G401.6 (cell line): ENCODE measurements around the gene MKS1.
A peak's percentile ranks its signal among the peaks of the same experiment; 100 is the strongest.

ENCODE experiments used
- FAIRE-seq: peaks from 2 replicates; lab custom pipeline; 2012; peaks lifted over from hg19 to GRCh38; lab: Jason Lieb, UNC

MKS1 gene

DNA sequence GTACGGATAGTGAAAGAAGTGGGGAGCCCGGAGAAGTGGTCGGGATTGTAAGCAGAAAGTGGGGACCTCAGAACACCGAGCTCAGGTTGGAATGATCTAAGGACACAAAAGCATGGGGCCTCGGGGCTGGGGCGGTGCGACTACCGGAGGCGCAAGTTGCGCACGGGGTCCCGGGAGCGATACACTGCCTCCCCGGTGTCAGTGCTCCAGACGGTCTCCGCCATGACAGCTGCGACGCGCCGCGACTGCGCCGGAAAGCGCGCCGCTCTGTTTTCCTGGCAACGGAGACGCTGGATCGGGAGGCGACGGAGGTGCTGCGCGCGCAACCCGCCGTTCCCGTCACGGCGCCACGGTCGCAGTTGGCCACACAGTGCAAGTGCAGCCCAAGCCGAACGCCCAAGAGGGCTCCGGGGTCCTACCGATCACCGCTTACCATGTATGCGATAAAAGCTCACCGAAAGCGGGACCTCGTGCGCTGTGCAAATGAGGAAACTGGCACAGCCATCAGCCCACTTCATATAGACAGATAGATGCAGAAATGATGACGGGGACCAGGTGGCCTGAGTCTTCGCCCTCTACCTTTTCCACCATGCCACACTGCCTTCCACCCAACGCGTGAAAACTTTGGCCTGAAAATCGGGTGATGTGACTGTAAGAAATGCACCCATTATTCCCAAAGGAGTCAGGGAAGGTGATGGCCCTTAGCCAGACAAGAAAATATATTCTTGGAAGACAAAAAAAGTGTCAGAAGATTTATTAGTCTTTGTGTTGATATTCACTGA, at the start of gene MKS1:
MKS1 (minus strand) TSS at position 249 of the 782 bp plus-strand sequence; CDS start at position 224, 25 bp downstream.
- peak; percentile 90 for FAIRE-seq

DNA sequence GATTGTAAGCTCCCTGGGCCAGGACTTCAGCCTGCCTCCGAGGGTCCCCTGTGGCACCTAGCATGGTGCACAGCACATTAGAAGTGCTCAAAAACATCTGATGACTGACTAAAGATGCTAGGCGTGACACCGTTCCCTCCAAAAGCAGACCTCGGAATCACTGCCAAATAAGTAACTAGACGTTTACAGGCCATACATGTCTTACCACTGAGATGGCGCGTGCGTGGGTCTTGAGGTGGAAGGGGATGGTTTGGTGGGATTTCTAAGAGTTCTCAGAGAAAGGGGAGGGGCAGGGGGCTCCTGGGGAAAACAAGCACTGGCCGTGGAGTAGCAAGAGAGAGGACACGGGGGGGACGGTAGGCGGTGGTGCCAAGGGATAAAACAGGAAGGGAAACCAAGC, 49.3 kb upstream of the MKS1 start:
- FAIRE-seq = no peak

DNA sequence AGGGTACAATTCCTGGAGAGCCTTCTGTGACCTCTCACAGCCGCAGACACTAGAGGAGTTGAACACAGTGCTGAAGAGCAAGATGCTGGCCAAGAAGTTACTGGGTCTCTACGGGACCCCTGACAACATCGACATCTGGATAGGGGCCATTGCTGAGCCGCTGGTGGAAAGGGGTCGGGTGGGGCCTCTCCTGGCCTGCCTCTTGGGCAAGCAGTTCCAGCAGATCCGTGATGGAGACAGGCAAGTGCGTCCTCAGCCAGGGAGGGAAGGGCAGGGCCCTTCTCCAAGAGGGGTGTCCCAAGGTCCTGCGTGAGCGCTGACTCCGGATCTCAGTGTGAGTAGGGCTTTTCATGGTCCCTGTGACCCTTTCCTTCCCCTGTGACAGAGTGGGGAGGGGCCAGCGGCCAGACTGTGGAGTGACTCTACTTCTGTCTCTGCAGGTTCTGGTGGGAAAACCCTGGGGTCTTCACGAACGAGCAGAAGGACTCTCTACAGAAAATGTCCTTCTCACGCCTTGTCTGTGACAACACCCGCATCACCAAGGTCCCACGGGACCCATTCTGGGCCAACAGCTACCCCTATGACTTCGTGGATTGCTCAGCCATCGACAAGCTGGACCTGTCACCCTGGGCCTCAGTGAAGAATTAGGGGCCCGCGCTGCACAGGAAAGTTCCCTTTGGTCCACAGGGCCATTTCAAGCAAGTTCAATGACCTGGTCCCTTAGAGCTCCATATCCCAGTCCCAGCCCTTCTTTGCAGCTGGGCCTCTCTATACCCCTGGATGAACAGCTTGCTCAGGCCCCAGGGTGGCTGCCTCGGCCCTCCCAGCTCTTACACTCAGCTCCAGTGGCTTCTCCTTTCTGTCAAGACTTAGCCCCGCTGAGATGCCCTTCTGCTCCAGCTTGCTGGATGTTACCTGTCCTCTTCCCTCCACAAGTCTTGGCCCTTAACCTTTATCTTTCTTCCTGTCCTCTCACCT, 48.6 kb upstream of the MKS1 start:
- no peak for FAIRE-seq

DNA sequence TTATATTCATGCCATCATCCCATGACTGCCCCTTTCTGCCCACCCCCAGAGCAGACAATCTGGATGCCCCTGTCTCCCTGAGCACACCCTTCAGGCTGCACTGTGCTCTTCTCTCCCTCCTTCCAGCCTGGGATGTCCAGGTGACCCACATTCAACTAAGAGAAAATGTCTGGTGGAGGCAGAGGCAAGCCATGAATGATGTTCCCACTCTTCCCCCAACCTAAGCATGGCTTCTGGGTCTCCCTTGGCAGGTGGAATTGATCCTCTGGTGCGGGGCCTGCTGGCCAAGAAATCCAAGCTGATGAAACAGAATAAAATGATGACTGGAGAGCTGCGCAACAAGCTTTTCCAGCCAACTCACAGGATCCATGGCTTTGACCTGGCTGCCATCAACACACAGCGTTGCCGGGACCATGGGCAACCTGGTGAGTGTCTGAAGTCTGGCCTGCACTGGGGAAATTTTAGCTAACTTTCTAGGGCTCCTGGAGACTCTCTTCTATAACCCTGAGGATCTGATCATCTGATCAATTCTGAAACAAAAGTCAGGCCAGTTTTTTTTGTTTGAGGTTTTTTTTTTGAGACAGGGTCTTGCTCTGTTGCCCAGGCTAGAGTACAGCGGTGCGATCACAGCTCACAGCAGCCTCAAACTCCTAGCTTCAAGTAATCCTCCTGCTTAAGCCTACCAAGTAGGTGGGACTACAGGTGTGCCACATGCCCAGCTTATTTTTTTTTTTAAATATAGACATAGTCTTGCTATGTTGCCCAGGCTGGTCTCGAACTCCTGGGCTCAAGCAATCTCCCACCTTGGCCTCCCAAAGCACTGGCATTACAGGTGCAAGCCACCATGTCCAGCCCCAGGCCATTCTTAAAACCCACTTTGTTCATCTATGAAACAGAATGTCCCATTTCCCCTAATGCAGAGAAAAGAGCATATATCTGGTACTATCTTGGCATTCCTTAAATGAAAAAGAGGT, 47.1 kb upstream of the MKS1 start:
- no peak for FAIRE-seq

DNA sequence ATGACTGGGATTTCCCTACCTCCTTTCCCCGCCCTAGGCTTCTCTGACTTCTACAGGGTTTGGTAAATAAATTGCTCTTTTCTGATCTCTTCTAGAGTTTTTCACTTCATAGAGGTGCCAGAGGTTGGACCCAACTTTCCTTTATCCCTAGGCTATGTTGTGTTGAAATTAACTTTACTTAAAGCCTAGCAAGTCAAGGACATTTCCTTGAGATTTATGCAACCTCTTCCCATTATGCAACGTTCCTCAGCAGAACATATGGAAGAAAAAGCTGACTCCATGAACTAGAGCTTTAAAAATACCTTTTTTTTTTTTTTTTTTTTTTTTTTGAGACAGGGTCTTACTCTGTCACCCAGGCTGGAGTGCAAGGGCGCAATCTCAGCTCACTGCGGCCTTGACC, 46.2 kb upstream of the MKS1 start:
- no peak for FAIRE-seq

DNA sequence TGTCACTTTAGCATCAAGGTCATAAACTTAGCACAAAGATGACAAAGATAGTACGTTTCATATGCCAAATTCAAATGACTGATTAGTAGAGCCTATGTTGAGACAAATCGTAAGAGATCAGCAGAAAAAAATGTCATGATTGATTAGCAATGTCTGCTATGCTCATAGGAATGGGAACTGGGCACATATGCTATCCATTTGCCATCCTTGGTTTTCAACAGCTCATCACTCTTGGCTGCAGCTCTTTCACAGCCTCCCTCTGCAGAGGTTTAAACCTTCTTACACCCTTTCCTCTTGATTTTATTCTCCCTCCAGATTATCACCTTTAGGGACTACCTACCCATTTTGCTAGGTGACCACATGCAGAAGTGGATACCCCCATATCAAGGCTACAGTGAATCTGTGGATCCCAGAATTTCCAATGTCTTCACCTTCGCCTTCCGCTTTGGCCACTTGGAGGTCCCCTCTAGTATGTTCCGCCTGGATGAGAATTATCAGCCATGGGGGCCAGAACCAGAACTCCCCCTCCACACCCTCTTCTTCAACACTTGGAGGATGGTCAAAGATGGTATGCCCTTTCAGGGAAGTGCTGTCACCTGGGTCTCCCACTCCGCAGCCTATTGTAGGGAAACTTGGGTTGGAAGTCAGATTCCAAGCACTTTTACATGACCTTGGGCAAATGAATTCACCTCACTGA, 45.5 kb upstream of the MKS1 start:
- FAIRE-seq = no peak

DNA sequence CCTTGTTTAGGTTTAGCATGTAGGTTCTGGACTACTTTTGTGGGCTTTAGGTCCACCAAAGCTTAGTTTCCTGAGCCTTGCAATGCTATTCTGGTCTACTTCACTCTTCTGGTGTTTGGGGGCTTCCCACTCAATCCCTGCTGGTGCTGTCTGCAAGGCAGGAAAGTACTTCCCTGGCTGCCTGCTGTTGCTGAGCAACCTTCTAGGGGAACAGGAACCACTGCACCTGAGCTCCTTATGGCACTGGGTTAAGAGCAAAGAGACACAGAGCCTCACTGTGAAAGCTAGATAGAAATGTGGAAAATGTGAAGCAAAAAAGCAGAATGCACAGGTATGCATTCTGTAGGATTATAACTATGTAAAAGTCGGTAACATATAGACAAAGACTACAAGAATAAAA, 44.7 kb upstream of the MKS1 start:
- FAIRE-seq = no peak

DNA sequence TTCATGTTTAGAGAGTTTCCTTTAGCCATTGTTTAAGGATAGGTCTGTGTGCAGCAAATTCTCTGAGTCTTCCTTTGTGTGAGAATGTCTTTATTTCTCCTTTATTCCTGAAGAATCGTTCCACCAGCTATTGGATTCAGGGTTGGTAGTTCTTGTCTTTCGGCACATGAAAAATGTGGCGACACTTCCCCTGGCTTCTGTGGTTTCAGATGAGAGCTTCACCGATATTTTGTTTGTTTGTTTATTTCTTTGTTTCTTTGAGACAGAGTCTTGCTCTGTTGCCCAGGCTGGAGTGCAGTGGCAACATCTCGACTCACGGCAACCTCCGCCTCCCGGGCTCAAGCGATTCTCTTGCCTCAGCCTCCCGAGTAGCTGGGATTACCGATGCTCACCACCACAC, 43.1 kb upstream of the MKS1 start:
- FAIRE-seq = no peak

DNA sequence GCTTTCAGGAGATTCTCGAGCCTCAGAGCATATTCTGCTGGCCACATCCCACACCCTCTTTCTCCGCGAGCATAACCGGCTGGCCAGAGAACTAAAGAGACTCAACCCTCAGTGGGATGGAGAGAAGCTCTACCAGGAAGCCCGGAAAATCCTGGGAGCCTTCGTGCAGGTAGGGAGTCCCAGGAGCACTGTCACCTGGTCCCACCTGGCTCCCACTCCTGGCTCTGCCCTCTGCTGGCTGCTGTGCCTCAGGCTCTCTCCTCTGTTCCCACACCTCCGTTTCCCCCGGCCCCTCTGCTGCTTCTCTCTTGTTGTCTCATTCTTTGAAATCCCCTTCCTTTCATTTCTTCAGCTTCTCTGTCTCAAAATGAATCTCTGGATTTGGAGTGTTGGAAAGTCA, 35.7 kb upstream of the MKS1 start:
- FAIRE-seq = no peak

DNA sequence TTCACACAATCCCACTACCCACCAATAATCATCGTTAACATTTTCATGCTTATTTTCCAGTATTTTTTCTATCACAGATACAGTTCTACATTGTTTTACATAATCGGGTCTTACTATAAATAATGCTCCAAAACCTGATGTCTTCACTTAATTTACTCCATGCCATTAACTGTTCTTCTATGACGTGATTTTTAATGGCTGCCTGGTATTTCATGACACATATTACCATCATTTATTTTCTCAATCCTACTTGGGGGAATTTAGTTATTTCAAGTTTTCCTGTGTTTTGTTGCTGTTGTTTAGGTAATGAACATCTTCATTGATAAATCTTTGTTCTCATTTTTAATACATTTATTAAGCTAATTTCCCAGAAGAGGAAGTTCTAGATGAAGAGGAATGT, 34.0 kb upstream of the MKS1 start:
- no peak for FAIRE-seq

DNA sequence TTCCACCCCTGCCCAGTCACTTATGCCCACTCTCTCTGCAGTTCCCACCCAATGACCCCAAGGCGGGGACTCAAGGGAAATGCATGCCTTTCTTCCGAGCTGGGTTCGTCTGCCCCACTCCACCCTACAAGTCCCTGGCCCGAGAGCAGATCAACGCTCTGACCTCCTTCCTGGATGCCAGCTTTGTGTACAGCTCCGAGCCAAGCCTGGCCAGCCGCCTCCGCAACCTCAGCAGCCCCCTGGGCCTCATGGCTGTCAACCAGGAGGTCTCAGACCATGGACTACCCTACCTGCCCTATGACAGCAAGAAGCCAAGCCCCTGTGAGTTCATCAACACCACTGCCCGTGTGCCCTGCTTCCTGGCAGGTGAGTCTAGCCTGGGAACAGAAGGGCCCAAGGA, 33.1 kb upstream of the MKS1 start:
- FAIRE-seq = no peak

DNA sequence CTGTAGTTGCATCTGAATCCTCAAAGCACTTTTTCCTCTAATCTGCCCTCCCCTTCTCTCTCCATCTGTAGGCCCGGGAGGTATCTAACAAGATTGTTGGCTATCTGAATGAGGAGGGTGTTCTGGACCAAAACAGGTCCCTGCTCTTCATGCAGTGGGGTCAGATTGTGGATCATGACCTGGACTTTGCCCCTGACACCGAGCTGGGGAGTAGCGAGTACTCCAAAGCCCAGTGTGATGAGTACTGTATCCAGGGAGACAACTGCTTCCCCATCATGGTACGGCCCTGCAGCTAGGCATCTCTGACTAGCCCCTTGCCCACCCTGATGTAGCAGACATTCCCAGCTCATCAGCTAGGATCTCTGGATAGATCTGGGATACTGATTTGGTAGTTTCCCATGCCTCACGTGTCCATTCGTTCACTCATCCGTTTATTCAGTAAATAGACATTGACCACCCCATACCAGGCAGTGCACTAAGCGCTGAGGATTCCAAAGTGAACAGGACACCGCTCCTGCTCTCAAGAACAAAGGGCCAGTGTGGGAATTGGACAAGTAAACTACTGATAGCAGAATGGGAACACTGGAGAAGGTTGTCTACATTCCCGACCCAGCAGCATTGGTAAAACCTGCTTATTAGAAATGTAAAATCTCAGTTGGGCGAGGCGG, 31.4 kb upstream of the MKS1 start:
- FAIRE-seq = no peak

DNA sequence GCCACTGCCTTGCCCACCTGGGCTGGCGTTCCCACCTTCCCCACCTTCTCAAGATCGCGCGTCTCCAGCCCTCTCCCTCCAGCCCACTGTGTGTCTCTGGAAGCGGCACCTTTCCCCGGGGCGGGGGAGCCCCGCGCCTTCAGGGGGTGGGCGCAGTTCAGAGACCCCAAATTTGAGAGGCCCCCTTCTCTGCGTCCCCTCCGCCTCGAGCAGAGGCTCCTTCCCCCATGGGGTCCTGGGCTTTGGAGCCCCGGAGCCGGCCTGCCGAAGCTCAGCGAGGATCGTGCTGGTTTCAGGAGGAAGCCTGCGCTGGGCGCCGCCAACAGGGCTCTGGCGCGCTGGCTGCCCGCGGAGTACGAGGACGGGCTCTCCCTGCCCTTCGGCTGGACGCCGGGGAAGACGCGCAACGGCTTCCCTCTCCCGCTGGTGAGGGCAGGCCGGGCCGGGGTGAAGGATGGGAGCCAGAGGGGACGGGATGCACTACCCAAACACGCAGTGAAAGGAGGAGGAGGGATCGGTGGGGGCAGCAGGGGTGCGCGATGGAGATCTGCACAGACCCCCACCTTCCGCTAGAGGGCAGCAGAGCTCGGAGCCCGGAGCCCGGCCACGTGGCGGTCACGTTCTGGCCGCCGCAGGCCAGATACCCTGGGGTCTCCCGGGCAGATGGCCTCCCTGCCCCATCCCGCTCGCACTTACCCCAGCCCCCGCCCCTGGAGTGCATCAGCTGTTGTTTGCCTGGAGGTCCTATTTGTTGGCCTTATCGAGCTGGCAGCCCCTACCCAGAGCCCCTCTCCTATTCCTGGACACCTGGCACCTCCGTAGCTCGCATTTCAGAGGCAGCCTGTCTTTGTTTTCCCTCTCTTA, 30.4 kb upstream of the MKS1 start:
- FAIRE-seq = no peak

DNA sequence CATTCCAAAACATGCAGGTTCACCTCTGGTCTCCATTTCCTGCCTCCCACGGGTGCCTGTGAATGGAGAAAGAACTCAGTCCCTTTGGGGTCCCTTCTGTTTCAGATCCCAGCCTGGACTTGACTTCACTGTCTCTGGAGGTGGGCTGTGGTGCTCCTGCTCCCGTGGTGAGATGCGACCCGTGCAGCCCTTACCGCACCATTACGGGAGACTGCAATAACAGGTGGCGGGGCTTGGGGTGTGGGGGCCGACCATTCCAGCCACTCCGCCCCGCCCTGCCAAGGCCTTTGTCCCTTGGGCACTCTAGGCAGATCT, 29.9 kb upstream of the MKS1 start:
- no peak for FAIRE-seq

DNA sequence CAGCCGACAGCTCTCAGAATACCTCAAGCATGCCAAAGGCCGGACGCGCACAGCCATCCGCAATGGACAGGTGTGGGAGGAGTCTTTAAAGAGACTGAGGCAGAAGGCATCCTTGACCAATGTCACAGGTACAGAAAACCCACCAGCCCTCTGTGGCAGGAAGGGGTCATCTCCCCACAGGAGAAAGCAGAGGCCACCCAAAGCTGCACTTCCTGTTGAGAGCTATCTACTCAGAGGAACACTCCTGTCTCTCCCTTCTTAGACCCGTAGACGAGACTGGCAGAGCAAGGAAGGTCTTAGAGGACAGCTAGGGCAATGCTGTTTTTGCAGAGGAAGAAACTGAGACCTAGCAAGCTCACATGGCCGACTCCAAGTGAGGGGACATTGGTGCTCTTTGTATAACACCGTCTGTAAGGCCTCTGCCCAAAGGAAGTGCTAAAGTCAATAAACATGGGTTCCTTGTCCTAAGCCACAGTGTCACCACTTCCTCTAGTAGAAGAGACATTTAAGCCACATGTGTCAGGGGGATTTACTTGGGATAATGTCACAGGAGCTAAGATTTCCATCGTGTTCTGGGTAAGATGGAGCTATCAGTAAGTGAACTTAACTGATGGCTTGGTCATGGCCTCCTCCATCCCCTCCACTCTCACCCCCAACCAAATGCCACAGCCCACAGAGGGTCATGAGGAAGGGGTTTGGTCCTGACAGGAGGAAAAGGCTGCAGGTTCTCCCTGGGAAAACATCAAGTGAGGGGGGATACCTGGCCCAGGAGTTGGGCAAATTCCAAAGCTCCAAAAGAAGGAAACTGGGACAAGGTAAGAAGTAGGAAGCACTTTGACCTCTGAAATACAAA, 28.7 kb upstream of the MKS1 start:
- no peak for FAIRE-seq

DNA sequence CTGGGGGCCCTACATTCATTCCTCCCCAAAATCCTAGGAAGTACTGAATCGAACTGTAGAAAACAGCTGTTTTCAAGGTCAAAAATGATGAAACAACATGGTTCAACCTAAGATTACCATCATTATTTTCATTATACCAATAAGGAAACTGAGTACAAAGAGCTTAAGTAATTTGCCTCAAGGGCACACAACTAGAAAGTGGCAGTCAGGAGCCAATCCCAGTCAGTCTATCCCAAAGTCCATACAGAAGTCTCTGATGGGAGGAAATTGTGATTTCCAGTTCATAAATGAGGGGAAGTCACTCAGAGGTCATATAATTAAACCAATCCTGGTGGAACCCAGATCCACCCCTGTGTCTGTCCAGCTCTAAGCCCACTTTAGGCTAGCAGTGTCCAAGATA, 27.7 kb upstream of the MKS1 start:
- no peak for FAIRE-seq

DNA sequence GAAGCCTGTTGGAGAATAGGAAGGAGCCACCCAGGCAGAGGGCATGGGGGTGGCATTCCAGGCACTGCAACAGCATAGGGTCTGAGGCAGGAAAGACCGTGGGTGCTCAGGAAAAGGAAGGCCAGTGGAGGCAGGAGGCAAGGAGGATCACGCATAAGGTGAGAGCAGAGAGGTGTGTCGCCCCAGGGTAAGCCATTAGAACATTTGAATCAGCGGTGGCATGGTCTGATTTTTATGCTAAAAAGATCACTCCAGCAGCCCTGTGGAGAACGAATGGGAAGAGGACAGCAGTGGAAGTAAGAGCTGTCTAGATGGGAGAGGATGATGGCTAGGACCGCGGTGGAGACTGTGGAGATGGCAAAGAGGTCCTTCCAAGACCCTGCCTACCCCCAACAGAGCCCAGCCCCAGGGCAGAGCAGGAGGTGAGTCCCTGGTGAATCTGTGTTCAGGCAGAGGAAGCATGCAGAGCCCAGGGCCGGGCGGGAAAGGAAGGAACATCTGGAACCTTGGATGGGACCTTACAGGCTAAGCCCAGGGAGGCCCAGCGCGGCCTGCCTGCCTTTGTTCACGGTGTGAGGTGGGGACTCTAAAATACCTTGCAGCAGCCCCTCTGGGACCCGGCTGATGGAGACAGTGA, 27.2 kb upstream of the MKS1 start:
- no peak for FAIRE-seq

DNA sequence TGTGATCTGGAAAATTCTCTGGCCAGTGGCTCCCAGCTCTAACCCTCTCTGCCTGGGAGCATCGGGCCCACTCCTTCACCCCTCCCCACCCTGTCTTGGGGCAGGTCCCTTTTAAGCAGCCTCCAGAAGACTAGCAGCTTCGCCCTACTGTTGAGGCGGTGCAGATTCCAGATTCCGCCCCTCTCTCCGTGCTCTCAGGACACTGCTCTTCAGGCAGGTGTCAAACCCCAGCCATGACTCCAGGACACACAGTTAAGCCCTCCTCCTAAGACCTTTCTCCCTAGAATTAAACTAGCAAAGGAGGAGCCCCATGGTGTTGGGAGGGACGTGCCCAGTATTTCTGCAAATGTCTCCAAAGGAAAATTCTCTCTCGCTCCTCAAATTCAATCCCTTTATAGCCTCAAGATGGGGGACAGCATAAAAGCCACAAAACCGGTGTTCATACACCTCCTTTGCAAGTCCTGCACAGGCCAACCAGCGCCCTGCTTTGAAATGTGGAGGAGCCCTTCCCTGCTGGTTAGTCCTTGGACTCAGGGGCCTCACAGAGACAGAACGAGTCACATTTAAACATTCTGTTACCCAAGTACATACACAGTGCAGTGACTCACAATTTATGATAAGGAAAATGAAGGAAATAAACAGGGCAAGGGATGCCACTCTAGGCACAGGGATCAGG, 26.5 kb upstream of the MKS1 start:
- FAIRE-seq = no peak
